ENCODE data around the gene CES4A. TPM values are rescaled to one million over a fixed set of nuclear protein-coding genes. Genes with fewer than 3 reads are reported as not detected.

Gene CES4A
- total RNA-seq, 1 experiment from 2014 or later: 0.61 TPM

DNA sequence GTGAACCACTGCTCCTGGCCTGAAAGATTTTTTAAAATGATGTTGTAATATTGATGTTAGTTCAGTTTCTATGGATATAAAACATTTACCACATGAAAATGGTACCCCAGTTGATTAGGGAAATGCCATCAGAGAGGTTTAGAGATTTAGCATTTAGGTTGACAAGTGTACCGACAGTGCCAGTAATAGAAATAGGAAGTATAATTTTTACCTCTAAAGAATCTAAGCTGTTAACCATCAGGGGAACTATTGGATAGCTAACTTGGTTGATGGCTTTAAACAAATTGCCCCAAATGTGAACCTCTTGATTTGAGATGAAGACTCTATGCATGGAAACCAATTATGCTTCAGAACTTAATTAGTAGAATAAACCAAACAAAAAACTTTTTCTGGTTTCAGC is 47.0 kb downstream of the CES4A start:
- H3K27ac Mint-ChIP-seq: no peak overlapping the region
- ChIA-PET CTCF (interaction anchor here (1.0 to 1.1 kb wide), 3 partner anchors 69 to 120 kb away, joined by 3 to 5 read pairs (median 3); no protein-coding TSS in a partner anchor), POLR2A (no interaction called here)
- DNase-seq (ENCODE audit: low spot score) (no peak), ATAC-seq (no peak)
- H3K4me3 Mint-ChIP-seq: no peak overlapping the region
- TF ChIP-seq ZBTB43 (CRISPR knock-in tag; IDR thresholded peaks at IDR 0.05) (no peak), STAT6 (CRISPR knock-in tag; conservative IDR thresholded peaks at IDR 0.05; ENCODE audit: low read depth) (no peak), ZNF396 (CRISPR knock-in tag; IDR thresholded peaks at IDR 0.05; ENCODE audit: borderline replicate concordance) (no peak), ZNF423 (CRISPR knock-in tag; IDR thresholded peaks at IDR 0.05) (no peak), CREB1 (CRISPR knock-in tag; IDR thresholded peaks at IDR 0.05) (no peak), MYBL2 (CRISPR knock-in tag; IDR thresholded peaks at IDR 0.05) (no peak)
- TF ChIP-seq, protein P1, sequence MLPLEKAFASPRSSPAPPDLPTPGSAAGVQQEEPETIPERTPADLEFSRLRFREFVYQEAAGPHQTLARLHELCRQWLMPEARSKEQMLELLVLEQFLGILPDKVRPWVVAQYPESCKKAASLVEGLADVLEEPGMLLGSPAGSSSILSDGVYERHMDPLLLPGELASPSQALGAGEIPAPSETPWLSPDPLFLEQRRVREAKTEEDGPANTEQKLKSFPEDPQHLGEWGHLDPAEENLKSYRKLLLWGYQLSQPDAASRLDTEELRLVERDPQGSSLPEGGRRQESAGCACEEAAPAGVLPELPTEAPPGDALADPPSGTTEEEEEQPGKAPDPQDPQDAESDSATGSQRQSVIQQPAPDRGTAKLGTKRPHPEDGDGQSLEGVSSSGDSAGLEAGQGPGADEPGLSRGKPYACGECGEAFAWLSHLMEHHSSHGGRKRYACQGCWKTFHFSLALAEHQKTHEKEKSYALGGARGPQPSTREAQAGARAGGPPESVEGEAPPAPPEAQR (CRISPR knock-in tag; IDR thresholded peaks at IDR 0.05): no peak
- TF ChIP-seq, protein P2, sequence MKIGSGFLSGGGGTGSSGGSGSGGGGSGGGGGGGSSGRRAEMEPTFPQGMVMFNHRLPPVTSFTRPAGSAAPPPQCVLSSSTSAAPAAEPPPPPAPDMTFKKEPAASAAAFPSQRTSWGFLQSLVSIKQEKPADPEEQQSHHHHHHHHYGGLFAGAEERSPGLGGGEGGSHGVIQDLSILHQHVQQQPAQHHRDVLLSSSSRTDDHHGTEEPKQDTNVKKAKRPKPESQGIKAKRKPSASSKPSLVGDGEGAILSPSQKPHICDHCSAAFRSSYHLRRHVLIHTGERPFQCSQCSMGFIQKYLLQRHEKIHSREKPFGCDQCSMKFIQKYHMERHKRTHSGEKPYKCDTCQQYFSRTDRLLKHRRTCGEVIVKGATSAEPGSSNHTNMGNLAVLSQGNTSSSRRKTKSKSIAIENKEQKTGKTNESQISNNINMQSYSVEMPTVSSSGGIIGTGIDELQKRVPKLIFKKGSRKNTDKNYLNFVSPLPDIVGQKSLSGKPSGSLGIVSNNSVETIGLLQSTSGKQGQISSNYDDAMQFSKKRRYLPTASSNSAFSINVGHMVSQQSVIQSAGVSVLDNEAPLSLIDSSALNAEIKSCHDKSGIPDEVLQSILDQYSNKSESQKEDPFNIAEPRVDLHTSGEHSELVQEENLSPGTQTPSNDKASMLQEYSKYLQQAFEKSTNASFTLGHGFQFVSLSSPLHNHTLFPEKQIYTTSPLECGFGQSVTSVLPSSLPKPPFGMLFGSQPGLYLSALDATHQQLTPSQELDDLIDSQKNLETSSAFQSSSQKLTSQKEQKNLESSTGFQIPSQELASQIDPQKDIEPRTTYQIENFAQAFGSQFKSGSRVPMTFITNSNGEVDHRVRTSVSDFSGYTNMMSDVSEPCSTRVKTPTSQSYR (CRISPR knock-in tag; IDR thresholded peaks at IDR 0.05): no peak
- no peaks in the 10 kb centered on the region for H3K27me3 Mint-ChIP-seq (ENCODE audit: low read depth)
- peaks cover 11% of the 10 kb centered on the region for H3K4me1 Mint-ChIP-seq
- no peaks in the 10 kb centered on the region for H3K9me3 Mint-ChIP-seq
- peaks cover 14% of the 10 kb centered on the region for H3K36me3 Mint-ChIP-seq

DNA sequence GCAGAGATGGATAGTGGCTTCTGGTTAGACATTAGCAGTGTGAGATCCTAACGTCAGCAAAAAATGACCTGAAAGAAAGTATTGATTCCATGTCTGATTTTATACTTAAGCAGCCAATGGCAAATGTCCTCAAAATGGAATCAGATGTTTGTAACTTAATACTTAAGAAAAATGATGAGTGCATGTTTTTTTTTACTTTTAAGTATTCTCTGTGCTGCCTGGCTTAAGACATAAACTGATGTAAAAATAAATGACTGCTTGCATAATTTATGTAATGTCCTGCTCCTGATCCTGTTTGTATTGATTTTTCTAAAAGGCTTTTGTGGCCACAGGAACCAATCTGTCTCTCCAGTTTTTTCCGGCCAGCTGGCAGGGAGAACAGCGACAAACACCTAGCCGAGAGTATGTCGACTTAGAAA is 47.9 kb downstream of the CES4A start:
- Mint-ChIP-seq H3K4me1 (peaks cover 14% of the 10 kb centered on the region), H3K36me3 (peaks cover 14% of the 10 kb centered on the region)
- POLR2A ChIA-PET: no interaction called here

More for the DNA sequence above, 47.9 kb downstream of the CES4A start:
- CTCF ChIA-PET: interaction anchor here (1.0 kb wide), 1 partner anchor 68 kb away, joined by 3 read pairs; no protein-coding TSS in a partner anchor
- DNase-seq (ENCODE audit: low spot score) (no peak), ATAC-seq (no peak)
- no peaks in the 10 kb centered on the region for H3K9me3 Mint-ChIP-seq
- H3K27ac Mint-ChIP-seq: peak overlapping the region; percentile 80
- no peaks in the 10 kb centered on the region for H3K27me3 Mint-ChIP-seq (ENCODE audit: low read depth)
- H3K4me3 Mint-ChIP-seq: no peak overlapping the region
- TF ChIP-seq ZNF317 (CRISPR knock-in tag; IDR thresholded peaks at IDR 0.05; ENCODE audit: borderline replicate concordance, low read depth) (no peak), JAZF1 (CRISPR knock-in tag; IDR thresholded peaks at IDR 0.05) (no peak), HMGA2 (CRISPR knock-in tag; IDR thresholded peaks at IDR 0.05) (no peak), GABPB1 (CRISPR knock-in tag; IDR thresholded peaks at IDR 0.05) (no peak), ZNF396 (CRISPR knock-in tag; IDR thresholded peaks at IDR 0.05; ENCODE audit: borderline replicate concordance) (no peak), CREM (CRISPR knock-in tag; IDR thresholded peaks at IDR 0.05) (no peak), FOXJ3 (CRISPR knock-in tag; IDR thresholded peaks at IDR 0.05; ENCODE audit: borderline replicate concordance) (no peak), ATF1 (CRISPR knock-in tag; IDR thresholded peaks at IDR 0.05) (no peak)
- TF ChIP-seq, protein P3, sequence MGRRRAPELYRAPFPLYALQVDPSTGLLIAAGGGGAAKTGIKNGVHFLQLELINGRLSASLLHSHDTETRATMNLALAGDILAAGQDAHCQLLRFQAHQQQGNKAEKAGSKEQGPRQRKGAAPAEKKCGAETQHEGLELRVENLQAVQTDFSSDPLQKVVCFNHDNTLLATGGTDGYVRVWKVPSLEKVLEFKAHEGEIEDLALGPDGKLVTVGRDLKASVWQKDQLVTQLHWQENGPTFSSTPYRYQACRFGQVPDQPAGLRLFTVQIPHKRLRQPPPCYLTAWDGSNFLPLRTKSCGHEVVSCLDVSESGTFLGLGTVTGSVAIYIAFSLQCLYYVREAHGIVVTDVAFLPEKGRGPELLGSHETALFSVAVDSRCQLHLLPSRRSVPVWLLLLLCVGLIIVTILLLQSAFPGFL (CRISPR knock-in tag; IDR thresholded peaks at IDR 0.05; ENCODE audit: borderline replicate concordance): no peak

All from WTC11 (cell line).